ENCODE data around the gene NPLOC4. TPM values are rescaled to one million over a fixed set of nuclear protein-coding genes. Genes with fewer than 3 reads are reported as not detected.
"Not testable (repeated sequence)": the region's sequence is repeated elsewhere in the genome, so short reads cannot be mapped to it uniquely, and the experiment has no call there.

Gene NPLOC4
- total RNA-seq, 4 donors from 2014 or later: 58.9 to 87.7 (median 70.8) TPM

DNA sequence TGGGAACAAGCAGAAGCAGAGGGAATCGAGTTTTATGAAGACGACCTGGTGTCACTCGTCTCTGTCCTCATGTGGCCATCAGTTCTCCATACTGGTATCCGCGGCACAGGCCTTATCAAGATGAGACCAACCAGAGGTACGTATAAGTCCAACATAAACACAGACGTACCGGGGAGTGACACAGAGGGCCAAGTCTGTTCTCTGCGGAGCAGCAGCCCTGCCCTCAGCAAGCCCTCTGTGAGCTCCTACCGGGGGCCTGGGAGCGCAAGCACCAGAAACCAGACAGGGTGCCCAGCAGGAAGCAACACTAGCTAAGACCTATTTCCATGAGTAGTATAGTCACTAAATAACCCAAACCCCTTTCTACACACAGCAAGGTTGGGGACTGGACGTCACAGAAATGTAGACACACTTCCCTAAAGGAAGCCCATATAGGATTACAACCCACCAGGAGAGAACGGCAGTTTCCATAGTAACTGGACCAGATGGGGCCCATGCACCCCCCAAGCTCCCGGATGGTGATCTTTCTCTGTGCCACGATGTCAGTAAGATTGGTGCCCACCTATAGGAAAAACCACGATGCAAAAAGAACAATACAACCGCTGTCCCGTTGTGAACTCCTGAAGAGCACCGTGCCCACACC is 45.8 kb upstream of the NPLOC4 start:
- no peak for TF ChIP-seq CTCF (IDR thresholded peaks at IDR 0.05)
- ATAC-seq (ENCODE audit: low FRiP score) (no peak), DNase-seq (ENCODE audit: low spot score) (no peak)

GRCh38 chr17:81681672-81682071 is 44.8 kb upstream of the NPLOC4 start:
- TF ChIP-seq CTCF (IDR thresholded peaks at IDR 0.05): no peak
- ATAC-seq (ENCODE audit: low FRiP score) (no peak), DNase-seq (ENCODE audit: low spot score) (no peak)

DNA sequence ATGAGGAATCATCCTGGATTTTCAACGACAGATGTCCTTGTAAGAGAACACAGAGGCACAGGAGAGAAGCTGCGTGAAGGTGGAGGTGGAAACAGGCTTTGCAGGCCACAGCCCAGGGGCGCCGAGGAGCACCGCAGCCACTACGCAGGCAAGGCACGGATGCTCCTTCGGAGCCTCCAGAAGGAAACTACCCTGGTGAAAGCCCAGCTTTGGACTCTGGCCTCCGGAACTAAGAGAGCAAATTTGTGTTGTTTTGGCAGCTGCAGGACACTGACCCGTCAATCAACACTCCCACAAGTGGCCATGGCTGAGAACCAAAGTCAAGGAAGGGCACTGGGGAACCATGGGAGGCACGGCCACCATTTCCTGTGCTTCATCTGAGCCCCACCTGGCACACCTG is 43.2 kb upstream of the NPLOC4 start:
- DNase-seq (ENCODE audit: low spot score) (no peak), ATAC-seq (ENCODE audit: low FRiP score) (no peak)
- no peak for TF ChIP-seq CTCF (IDR thresholded peaks at IDR 0.05)

- DNase-seq (ENCODE audit: low spot score): no peak
- ATAC-seq (ENCODE audit: low FRiP score): no peak
- TF ChIP-seq CTCF (IDR thresholded peaks at IDR 0.05): no peak
These were observed 40.0 kb upstream of the NPLOC4 start for GRCh38 chr17:81676906-81677305.

- DNase-seq (ENCODE audit: low spot score); ATAC-seq (ENCODE audit: low FRiP score): not testable (repeated sequence)
These were observed 38.8 kb upstream of the NPLOC4 start for GRCh38 chr17:81675515-81676221.

DNA sequence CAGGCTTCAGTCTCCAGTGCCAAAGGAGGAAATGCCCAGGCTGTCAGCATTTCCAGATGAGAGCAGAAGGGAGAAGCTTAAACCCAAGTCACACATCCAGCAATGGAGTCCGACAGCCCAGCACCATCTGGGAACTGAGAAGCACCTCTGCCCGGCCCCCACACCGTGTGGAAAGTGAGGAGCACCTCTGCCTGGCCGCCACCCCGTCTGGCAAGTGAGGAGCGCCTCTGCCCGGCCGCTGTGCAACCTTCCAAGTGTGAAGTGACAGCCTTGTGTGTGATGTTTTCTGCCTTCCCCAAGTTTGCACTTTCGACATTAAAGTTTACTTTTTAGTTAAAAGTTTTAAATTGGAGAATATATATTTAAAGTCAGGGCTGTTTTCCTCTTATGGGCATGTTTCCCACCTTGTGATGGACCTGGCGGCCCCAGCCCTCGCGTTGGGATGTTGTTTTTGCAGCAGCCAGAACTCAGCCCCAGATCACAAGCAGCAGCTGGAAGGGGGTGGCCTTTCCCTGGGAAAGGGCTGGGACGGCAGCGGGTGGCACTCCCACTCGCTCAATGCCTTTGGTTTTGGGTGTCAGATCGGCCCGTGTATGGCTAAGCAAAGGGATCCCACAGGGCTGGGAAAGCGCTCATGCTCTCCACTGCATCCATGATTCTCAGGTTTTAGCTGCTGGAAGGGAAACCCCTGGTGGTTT is 36.8 kb upstream of the NPLOC4 start:
- DNase-seq (ENCODE audit: low spot score): no peak
- no peak for ATAC-seq (ENCODE audit: low FRiP score)
- no peak for TF ChIP-seq CTCF (IDR thresholded peaks at IDR 0.05)

GRCh38 chr17:81672954-81673353 is 36.0 kb upstream of the NPLOC4 start:
- no peak for TF ChIP-seq CTCF (IDR thresholded peaks at IDR 0.05)
- ATAC-seq (ENCODE audit: low FRiP score) (no peak), DNase-seq (ENCODE audit: low spot score) (no peak)

All from omental fat pad (tissue), 4 donors.